K562 (cell line): ENCODE results near the gene FAM219A. TPM values are rescaled to one million over a fixed set of nuclear protein-coding genes. Genes with fewer than 3 reads are reported as not detected.

Source experiments
- ATAC-seq: fragments of 200-7000 bp; cut with Tn5 transposase; 3 replicates; pipeline ENCODE4 v1.9.1; 2020; ENCODE audit warnings: moderate library complexity
- BruUV-seq: library from RNA; stranded (reverse); fragments of 400-500 nt; replicated peaks from 2 replicates; lab custom pipeline; 2021; lab: Mats Ljungman, UMichigan
- CTCF ChIA-PET: fragments of 300-600 bp; formaldehyde crosslinking; extraction: SDS; loops from one replicate; lab custom pipeline; 2021; ENCODE audit warnings: low intra/inter-chr PET ratio; lab: Yijun Ruan, JAX
- POLR2A ChIA-PET: fragments of 300-600, 350-650 bp; sonication (Branson Sonifier 250); formaldehyde crosslinking; extraction: SDS; loops from one replicate; lab custom pipeline; 2021; ENCODE audit warnings: antibody characterized with exemption, inconsistent platforms; lab: Yijun Ruan, JAX
- DNase-seq, 4 experiments: peaks; one replicate each; pipeline versions ENCODE4 v3.0.0 to v3.0.0-alpha.2; 2011 to 2018; ENCODE audit warnings: low spot score in 3 of 4, mixed read lengths in 3 of 4; ENCODE audit errors: extremely low read depth in 1 of 4
- FAIRE-seq: peaks from 2 replicates; lab custom pipeline; 2011; peaks lifted over from hg19 to GRCh38; lab: Jason Lieb, UNC
- H2AFZ ChIP-seq: 2 replicates; pipeline ENCODE4 v1.6.0; 2011; ENCODE audit warnings: low read depth, low read length, control low read depth, inconsistent platforms
- H3K27ac ChIP-seq: fragments of 200-600 bp; 3 replicates; pipeline ENCODE4 v1.8.0; 2011; ENCODE audit warnings: low read depth, mild to moderate bottlenecking, control low read depth, inconsistent platforms, low read length, moderate library complexity, mixed read lengths; ENCODE audit errors: extremely low read depth
- H3K27me3 ChIP-seq, 2 experiments: fragments of 300-600 bp in 1 of 2; 2 replicates in 1 of 2; 3 replicates in 1 of 2; pipeline versions ENCODE4 v1.6.0 to v1.8.0; 2011; ENCODE audit warnings: inconsistent platforms in 2 of 2, low read length in 2 of 2, mild to moderate bottlenecking in 1 of 2, mixed read lengths in 1 of 2, moderate library complexity in 1 of 2; ENCODE audit not compliant: control insufficient read depth in 2 of 2, insufficient read depth in 2 of 2
- H3K36me3 ChIP-seq: fragments of 300-600 bp; 3 replicates; pipeline ENCODE4 v1.8.0; 2011; ENCODE audit warnings: mild to moderate bottlenecking, low read length, inconsistent platforms; ENCODE audit not compliant: control insufficient read depth, insufficient read depth
- H3K4me1 ChIP-seq, 2 experiments: fragments of 200-600 bp in 1 of 2; replicated peaks in 1 of 2; 2 replicates in 1 of 2; 3 replicates in 1 of 2; pipeline versions ENCODE4 v1.5.1 to v1.8.0; 2011; ENCODE audit warnings: inconsistent platforms in 2 of 2, low read length in 2 of 2, mild to moderate bottlenecking in 1 of 2, mixed read lengths in 1 of 2, moderate library complexity in 1 of 2; ENCODE audit not compliant: control insufficient read depth in 2 of 2, insufficient read depth in 2 of 2
- H3K4me2 ChIP-seq: 2 replicates; pipeline ENCODE4 v1.6.1; 2011; ENCODE audit warnings: low read length, control low read depth, inconsistent platforms, mixed read lengths; ENCODE audit not compliant: insufficient read depth
- H3K4me3 ChIP-seq: fragments of 200-600 bp; sonication (generic), shearing (Covaris generic); 2 replicates; pipeline ENCODE4 v1.5.1; 2016; ENCODE audit warnings: control low read depth, inconsistent platforms
- H3K79me2 ChIP-seq: fragments of 200-600 bp; 3 replicates; pipeline ENCODE4 v1.8.0; 2011; ENCODE audit warnings: low read length, inconsistent platforms; ENCODE audit not compliant: control insufficient read depth, insufficient read depth
- H3K9ac ChIP-seq, 2 experiments: 2 replicates each; pipeline versions ENCODE4 v1.6.0 to v1.6.1; 2011; ENCODE audit warnings: low read depth in 2 of 2, low read length in 2 of 2, control low read depth in 1 of 2, inconsistent platforms in 1 of 2, mild to moderate bottlenecking in 1 of 2, mixed read lengths in 1 of 2; ENCODE audit not compliant: insufficient read depth in 1 of 2
- H3K9me1 ChIP-seq: one replicate; pipeline ENCODE4 v1.6.0; 2011; ENCODE audit warnings: inconsistent platforms, mild to moderate bottlenecking, low read length, moderate library complexity; ENCODE audit not compliant: control insufficient read depth, insufficient read depth
- H3K9me3 ChIP-seq: replicated peaks from 2 replicates; pipeline ENCODE4 v1.5.1; 2011; ENCODE audit warnings: low read depth, low read length, inconsistent platforms; ENCODE audit not compliant: control insufficient read depth, insufficient read depth
- H4K20me1 ChIP-seq: replicated peaks from 2 replicates; pipeline ENCODE4 v1.6.1; 2011; ENCODE audit warnings: low read length, inconsistent platforms, mixed read lengths; ENCODE audit not compliant: control insufficient read depth, insufficient read depth
- CBFA2T3 ChIP-seq: fragments of 450-650 bp; IDR thresholded peaks from 2 replicates; pipeline ENCODE4 v1.6.1; 2017
- CEBPZ ChIP-seq: fragments of 150-350 bp; IDR thresholded peaks from 2 replicates; pipeline ENCODE4 v1.6.1; 2014; ENCODE audit warnings: low read depth, mild to moderate bottlenecking, low read length, borderline replicate concordance
- CLOCK ChIP-seq: fragments of 250-450 bp; sonication (Bioruptor Pico); IDR thresholded peaks from 2 replicates; pipeline ENCODE4 v1.4.0; 2020; ENCODE audit warnings: mild to moderate bottlenecking, moderate library complexity, borderline replicate concordance
- KLF16 ChIP-seq: IDR thresholded peaks from 2 replicates; pipeline ENCODE4 v1.6.1; 2016; ENCODE audit warnings: antibody characterized with exemption
- POLR2H ChIP-seq: IDR thresholded peaks from 2 replicates; pipeline ENCODE4 v1.6.1; 2016; ENCODE audit warnings: missing genetic modification characterization, low read depth, mild to moderate bottlenecking, control low read depth, missing compliant biosample characterization, moderate library complexity
- POLR3A ChIP-seq: IDR thresholded peaks from 2 replicates; pipeline ENCODE4 v1.6.1; 2011; ENCODE audit warnings: borderline replicate concordance, mild to moderate bottlenecking, moderate library complexity; ENCODE audit not compliant: insufficient read length, insufficient read depth; ENCODE audit errors: extremely low read depth
- SOX6 ChIP-seq: fragments of 450-650 bp; IDR thresholded peaks from 2 replicates; pipeline ENCODE4 v1.6.1; 2014; ENCODE audit warnings: mild to moderate bottlenecking
- TEAD4 ChIP-seq, 2 experiments: sonication (generic) in 1 of 2; formaldehyde crosslinking in 1 of 2; IDR thresholded peaks; 2 replicates each; pipeline versions ENCODE4 v1.6.1 to v1.8.0; 2012 to 2022; ENCODE audit warnings: borderline replicate concordance in 1 of 2, inconsistent platforms in 1 of 2, low read length in 1 of 2, mild to moderate bottlenecking in 1 of 2, missing genetic modification reagents in 1 of 2
- THRAP3 ChIP-seq: fragments of 450-650 bp; IDR thresholded peaks from 2 replicates; pipeline ENCODE4 v1.6.1; 2016; ENCODE audit warnings: mild to moderate bottlenecking, inconsistent platforms, borderline replicate concordance
- ZBTB17 ChIP-seq: fragments of 450-650 bp; formaldehyde crosslinking; IDR thresholded peaks from 2 replicates; pipeline ENCODE4 v1.4.0; 2020; ENCODE audit warnings: mild to moderate bottlenecking
- ZNF586 ChIP-seq: fragments of 450-650 bp; formaldehyde crosslinking; conservative IDR thresholded peaks from 2 replicates; pipeline ENCODE4 v1.4.0; 2020; ENCODE audit warnings: mild to moderate bottlenecking, moderate library complexity
- whole genome bisulfite sequencing: fragments of 100-300 bp; shearing (Covaris generic); methylation state at CpG from one replicate; pipeline ENCODE4 v1.1.6; 2016; ENCODE audit warnings: low coverage, mixed read lengths; ENCODE audit not compliant: insufficient coverage; ENCODE audit errors: missing lambda C conversion rate; 5-methylcytosine and 5-hydroxymethylcytosine counted together
- in situ Hi-C: fragments of 300-500 bp; cut with MboI; formaldehyde crosslinking; loops from 4 replicates; pipeline ENCODE4 v1.15.0; 2018; ENCODE audit warnings: inconsistent platforms, mixed read lengths
- intact Hi-C: fragments of 100-400 bp; cut with micrococcal nuclease; formaldehyde crosslinking; loops from 2 replicates; pipeline ENCODE4 v1.14.2; 2022
- polyA plus RNA-seq, 8 experiments: library from polyadenylated mRNA; depleted of rRNA in 4 of 8; stranded (reverse) in 5 of 8; unstranded in 3 of 8; fragments of >200 nt; fragmentation: Nextera tagmentation in 2 of 8; fragmentation: Illumina TruSeq in 1 of 8; extraction: Ambion mirVana in 2 of 8; extraction: Trizol in 1 of 8; gene quantifications; 2 replicates each; pipeline versions ENCODE4 v1.2.1 to v1.2.3, GENCODE V29; 2011 to 2014; ENCODE audit warnings: inconsistent platforms in 1 of 8, missing spikeins in 1 of 8
- total RNA-seq, 7 experiments: library from RNA; depleted of rRNA in 6 of 7; stranded (reverse); fragments of >200 nt in 6 of 7; fragmentation: Illumina TruSeq in 2 of 7; extraction: Trizol in 2 of 7; gene quantifications; 2 replicates each; pipeline versions ENCODE4 v1.2.1 to v1.2.3, GENCODE V29; 2011 to 2021; ENCODE audit warnings: low replicate concordance in 1 of 7

Gene FAM219A
- total and polyA plus RNA-seq, 9 of the 15 experiments (the other 6 are each of a cell fraction or from before 2014, with no cell fraction given) = 0.63 to 8.6 (median 2.9) TPM

GRCh38 chr9:34384368-34385165 lies 73.8 kb downstream of the FAM219A start:
- Histone ChIP-seq H3K4me1 (peaks cover 13 to 19% of the 10 kb centered on the region in 2 experiments; a peak in 4 of 5 replicates), H3K79me2 (no peaks in the 10 kb centered on the region), H3K36me3 (no peaks in the 10 kb centered on the region), H3K27ac (no peak overlapping the region), H3K27me3 (no peaks in the 10 kb centered on the region), H3K9me1 (no peaks in the 10 kb centered on the region), H2AFZ (no peak overlapping the region), H4K20me1 (no peaks in the 10 kb centered on the region), H3K4me3 (no peak overlapping the region), H3K9me3 (no peaks in the 10 kb centered on the region), H3K9ac (no peak overlapping the region), H3K4me2 (no peak overlapping the region)
- ATAC-seq (no peak), DNase-seq (no peak), FAIRE-seq (no peak)
- WGBS = 20% methylated on average over 6 of the region's 7 CpGs
- intact Hi-C loops = no loop called here
- ChIA-PET CTCF (no interaction called here), POLR2A (no interaction called here)
- in situ Hi-C loops = no loop called here
- BruUV-seq = no TSS peak
- TF ChIP-seq THRAP3 (no peak), ZNF586 (CRISPR knock-in tag) (no peak), CEBPZ (no peak), POLR3A (no peak), ZBTB17 (CRISPR knock-in tag) (no peak), POLR2H (tag) (no peak), SOX6 (no peak), TEAD4 (IDR thresholded peaks at IDR 0.05; ENCODE audit: low read length) (no peak), TEAD4 (CRISPR knock-in tag; IDR thresholded peaks at IDR 0.05; ENCODE audit: borderline replicate concordance) (no peak), KLF16 (no peak), CBFA2T3 (no peak), CLOCK (CRISPR knock-in tag) (no peak)
